IPS-18a (cell line): ENCODE measurements around the gene IPPK.

Experiments used
- H3K27ac ChIP-seq: one replicate; pipeline ENCODE4 v1.5.1; 2013; ENCODE audit warnings: low read length
- H3K27me3 ChIP-seq: one replicate; pipeline ENCODE4 v1.6.1; 2013; ENCODE audit warnings: mild to moderate bottlenecking, low read length; ENCODE audit not compliant: control insufficient read depth, insufficient read depth
- H3K36me3 ChIP-seq: one replicate; pipeline ENCODE4 v1.6.1; 2013; ENCODE audit warnings: low read depth, low read length; ENCODE audit not compliant: control insufficient read depth
- H3K4me1 ChIP-seq: one replicate; pipeline ENCODE4 v1.6.1; 2013; ENCODE audit warnings: low read depth, low read length; ENCODE audit not compliant: control insufficient read depth
- H3K4me3 ChIP-seq: one replicate; pipeline ENCODE4 v1.5.1; 2013; ENCODE audit warnings: low read length
- H3K9ac ChIP-seq: one replicate; pipeline ENCODE4 v1.6.1; 2013; ENCODE audit warnings: mild to moderate bottlenecking, low read length, moderate library complexity
- H3K9me3 ChIP-seq: one replicate; pipeline ENCODE4 v1.6.1; 2013; ENCODE audit warnings: low read depth, low read length; ENCODE audit not compliant: control insufficient read depth

IPPK gene

DNA sequence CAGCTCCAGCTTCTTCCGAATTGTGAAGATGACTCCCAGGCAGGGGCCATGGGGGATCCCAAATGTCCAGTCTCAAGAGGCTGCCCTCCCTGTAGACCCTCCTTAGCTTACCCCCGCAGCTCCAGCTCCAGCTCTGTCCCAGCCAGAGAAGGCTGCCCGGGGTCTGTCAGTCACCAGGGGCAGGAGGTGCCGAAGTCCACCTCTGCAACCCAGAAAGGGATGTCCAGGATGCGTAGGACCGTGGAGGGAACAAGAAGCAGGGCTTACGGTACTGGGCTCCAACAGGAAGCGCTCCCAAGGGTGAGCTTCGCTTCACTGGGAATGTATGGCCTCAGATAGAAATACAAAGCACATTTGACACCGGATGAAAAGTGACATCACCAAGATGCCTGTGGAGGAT, 6.0 kb downstream of the IPPK start:
- Histone ChIP-seq H3K4me1 (peaks cover 18% of the 10 kb centered on the region), H3K9ac (no peak overlapping the region), H3K36me3 (peaks cover 5% of the 10 kb centered on the region), H3K27ac (no peak overlapping the region), H3K27me3 (no peaks in the 10 kb centered on the region), H3K9me3 (no peaks in the 10 kb centered on the region), H3K4me3 (no peak overlapping the region)

DNA sequence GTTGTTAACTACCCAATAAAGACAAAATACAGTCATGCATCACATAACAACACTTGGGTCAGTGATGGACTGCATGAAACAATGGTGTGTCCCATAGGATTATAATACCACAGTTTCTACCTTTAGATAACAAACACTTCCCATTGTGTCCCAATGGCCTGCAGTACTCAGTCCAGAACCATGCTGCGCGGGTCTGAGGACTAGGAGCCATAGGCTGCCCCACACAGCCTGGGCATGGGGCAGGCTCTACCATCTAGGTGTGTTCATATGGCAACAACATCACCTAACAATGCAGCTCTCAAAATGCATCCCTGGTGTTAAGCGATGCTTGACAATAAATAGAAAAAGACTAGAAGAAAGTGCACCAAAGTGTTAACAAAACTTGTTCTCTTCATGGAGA, 6.8 kb downstream of the IPPK start:
- no peak overlapping the region for H3K27ac ChIP-seq
- peaks cover 5% of the 10 kb centered on the region for H3K36me3 ChIP-seq
- no peaks in the 10 kb centered on the region for H3K9me3 ChIP-seq
- H3K4me3 ChIP-seq = no peak overlapping the region
- H3K9ac ChIP-seq = no peak overlapping the region
- peaks cover 12% of the 10 kb centered on the region for H3K4me1 ChIP-seq
- no peaks in the 10 kb centered on the region for H3K27me3 ChIP-seq

DNA sequence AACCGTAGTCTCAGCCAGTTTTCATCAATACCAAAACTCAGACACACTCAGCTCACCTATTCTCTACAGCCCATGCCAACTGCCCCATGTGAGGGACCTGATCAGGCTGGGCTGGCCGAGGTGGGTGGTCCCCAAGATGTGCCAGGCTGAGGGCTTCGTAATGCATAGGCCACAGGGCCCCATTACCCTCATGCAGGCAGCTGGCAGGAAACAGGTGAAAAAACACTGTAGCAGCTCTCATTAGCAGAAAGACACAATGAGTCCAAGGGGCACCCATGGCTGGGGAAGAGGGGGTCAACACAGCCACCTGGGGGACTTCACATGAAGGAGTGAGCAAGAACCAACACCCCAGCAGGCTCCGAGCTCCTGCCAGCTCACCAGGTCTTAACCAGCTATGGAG, 8.2 kb downstream of the IPPK start:
- H3K4me3 ChIP-seq = no peak overlapping the region
- H3K27ac ChIP-seq = no peak overlapping the region
- peaks cover 12% of the 10 kb centered on the region for H3K4me1 ChIP-seq
- no peaks in the 10 kb centered on the region for H3K36me3 ChIP-seq
- H3K9me3 ChIP-seq = no peaks in the 10 kb centered on the region
- no peaks in the 10 kb centered on the region for H3K27me3 ChIP-seq
- no peak overlapping the region for H3K9ac ChIP-seq

DNA sequence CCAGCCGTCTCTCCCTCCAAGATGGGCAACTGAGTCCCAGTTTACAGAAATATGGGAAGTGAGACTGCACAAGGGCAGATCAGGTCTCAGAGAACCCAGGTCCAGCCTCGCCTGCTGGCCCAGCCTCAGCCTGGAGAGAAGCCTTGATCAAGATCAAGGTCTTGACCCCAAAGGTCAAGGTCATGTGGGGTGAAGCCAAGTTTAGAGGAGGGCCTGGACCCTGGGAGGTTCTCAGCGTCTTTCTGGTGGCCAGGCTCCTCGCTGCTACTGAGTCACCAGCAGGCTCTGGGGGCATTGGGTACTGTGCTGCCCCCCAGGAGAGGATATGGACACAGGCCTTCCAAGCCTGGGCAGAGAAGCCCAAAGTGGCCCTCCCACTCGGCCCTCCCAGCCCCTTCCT, 8.8 kb downstream of the IPPK start:
- H3K36me3 ChIP-seq = no peaks in the 10 kb centered on the region
- peaks cover 12% of the 10 kb centered on the region for H3K4me1 ChIP-seq
- no peaks in the 10 kb centered on the region for H3K9me3 ChIP-seq
- H3K9ac ChIP-seq = no peak overlapping the region
- H3K27me3 ChIP-seq = no peaks in the 10 kb centered on the region
- no peak overlapping the region for H3K27ac ChIP-seq
- H3K4me3 ChIP-seq = no peak overlapping the region

DNA sequence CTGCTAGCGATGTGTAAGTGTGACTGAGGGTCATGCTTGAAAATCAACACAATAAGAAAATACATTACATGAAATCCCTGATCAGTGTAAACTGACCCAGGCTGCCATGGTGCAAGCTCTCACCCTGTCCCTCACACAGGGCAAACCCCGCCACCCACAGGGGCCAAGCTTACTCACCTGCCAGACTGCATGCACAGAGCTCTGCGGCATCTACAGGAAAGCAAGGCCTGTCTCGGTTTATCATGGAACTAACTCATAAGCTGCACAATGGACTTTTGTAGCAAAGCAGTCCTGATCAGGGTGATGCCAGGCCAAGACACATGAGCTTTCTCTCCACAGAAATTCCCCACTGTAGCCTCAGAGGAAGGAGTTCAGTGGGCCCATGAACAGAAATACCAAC, 9.7 kb downstream of the IPPK start:
- H3K9ac ChIP-seq = no peak overlapping the region
- peaks cover 3% of the 10 kb centered on the region for H3K36me3 ChIP-seq
- H3K27me3 ChIP-seq = no peaks in the 10 kb centered on the region
- H3K27ac ChIP-seq = no peak overlapping the region
- H3K4me3 ChIP-seq = no peak overlapping the region
- H3K9me3 ChIP-seq = no peaks in the 10 kb centered on the region
- H3K4me1 ChIP-seq = peaks cover 12% of the 10 kb centered on the region

DNA sequence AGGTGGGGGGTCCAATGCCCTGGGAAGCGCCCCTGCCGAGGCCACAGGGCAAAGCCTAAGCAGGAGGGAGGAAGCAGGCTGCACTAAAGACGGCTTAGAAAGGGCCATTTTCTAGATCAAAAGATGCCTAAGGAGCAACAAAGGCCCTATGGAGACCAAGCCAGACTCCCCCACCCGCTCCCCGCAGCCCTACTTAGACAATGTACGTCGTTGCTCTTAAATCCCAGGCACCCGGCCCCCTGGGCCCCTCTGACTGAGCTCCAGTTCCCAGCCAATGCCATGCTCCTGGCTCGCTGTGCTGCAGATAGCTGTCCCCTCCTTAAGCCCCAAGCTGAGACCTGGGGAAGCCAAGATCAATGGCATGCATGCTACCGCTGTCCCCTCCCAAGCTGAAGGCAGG, 10.3 kb downstream of the IPPK start:
- H3K36me3 ChIP-seq = peaks cover 3% of the 10 kb centered on the region
- H3K4me3 ChIP-seq = no peak overlapping the region
- no peak overlapping the region for H3K9ac ChIP-seq
- H3K9me3 ChIP-seq = no peaks in the 10 kb centered on the region
- H3K4me1 ChIP-seq = peaks cover 6% of the 10 kb centered on the region
- H3K27me3 ChIP-seq = no peaks in the 10 kb centered on the region
- no peak overlapping the region for H3K27ac ChIP-seq

DNA sequence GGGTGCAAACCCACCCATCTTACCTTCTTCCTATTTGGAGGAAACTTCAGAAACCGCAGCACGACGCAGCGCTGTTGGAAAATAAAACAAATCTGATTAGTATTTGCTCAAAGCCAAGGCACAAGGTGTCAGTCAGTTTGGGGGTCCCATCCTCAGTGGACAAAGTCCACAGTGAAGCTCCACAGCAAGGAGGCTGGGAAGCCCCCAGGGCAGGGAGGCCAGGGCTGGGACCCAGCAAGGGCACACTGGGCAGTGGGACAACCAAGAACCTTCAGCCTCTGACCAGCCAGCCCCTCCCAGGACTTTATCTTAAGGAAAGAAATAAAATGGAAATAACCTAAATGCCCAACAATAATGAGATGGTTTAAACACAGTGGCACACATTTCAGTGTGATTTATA, 11.3 kb downstream of the IPPK start:
- H3K27ac ChIP-seq = no peak overlapping the region
- no peak overlapping the region for H3K9ac ChIP-seq
- peaks cover 6% of the 10 kb centered on the region for H3K4me1 ChIP-seq
- H3K36me3 ChIP-seq = peaks cover 3% of the 10 kb centered on the region
- no peaks in the 10 kb centered on the region for H3K27me3 ChIP-seq
- no peaks in the 10 kb centered on the region for H3K9me3 ChIP-seq
- H3K4me3 ChIP-seq = no peak overlapping the region

DNA sequence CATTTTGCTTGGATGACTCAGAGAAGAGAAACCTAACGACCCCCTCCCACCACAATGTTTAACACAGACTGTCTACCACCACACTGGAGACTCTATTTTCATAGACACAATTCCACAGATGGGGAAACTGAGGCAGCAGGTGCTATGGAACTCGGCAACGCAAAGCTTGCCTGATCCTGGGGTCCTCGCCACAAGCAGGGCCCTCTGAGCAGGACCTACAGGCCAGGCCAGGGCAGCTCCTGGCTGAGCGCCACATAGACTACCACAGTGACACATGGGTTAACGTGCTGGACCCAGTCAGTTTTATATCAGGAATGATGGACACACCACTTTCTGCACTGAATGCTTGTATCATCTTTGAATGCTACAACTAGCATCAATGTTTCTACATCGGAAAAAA, 11.8 kb downstream of the IPPK start:
- no peaks in the 10 kb centered on the region for H3K9me3 ChIP-seq
- H3K27ac ChIP-seq = no peak overlapping the region
- no peak overlapping the region for H3K9ac ChIP-seq
- H3K27me3 ChIP-seq = no peaks in the 10 kb centered on the region
- peaks cover 3% of the 10 kb centered on the region for H3K36me3 ChIP-seq
- H3K4me1 ChIP-seq = peaks cover 6% of the 10 kb centered on the region
- no peak overlapping the region for H3K4me3 ChIP-seq

DNA sequence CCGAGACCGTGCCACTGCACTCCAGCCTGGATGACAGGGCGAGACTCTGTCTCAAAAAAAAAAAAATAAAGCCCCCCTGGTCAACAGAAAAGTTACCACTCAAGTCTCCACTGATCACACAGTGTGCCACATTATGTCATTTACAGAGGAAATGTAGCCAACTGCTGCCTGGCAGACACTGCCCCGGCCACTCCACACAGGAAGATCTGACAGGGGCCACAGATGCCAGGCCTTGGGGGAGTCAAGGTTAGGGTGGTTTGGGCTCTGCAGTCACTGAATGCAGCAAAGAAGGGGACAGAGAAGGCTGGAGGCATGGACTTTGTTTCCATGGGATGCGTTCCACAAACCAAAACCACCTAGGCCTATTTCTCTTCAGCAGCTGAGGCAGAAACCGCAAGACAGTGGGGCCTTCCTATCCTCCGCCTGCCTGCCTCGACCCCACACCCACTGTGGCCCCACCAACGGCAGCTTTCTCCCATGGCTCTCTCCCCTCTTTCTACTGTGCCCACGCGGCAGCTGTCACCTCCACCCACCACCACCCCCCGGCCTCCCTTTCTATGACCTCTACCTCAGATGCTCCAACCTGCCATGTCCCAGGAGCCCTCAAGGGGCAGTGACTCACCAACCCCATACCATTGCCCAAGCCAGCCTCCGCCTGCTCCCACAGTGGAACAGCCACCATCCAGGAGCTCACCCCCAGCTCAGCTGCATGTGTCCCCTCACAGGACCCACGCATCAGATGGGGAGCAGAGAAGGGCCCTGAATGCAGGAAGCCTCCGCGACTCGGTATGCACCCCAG, 12.4 kb downstream of the IPPK start:
- H3K36me3 ChIP-seq = peaks cover 3% of the 10 kb centered on the region
- no peak overlapping the region for H3K9ac ChIP-seq
- H3K9me3 ChIP-seq = no peaks in the 10 kb centered on the region
- no peak overlapping the region for H3K4me3 ChIP-seq
- no peak overlapping the region for H3K27ac ChIP-seq
- no peaks in the 10 kb centered on the region for H3K27me3 ChIP-seq
- peaks cover 6% of the 10 kb centered on the region for H3K4me1 ChIP-seq

DNA sequence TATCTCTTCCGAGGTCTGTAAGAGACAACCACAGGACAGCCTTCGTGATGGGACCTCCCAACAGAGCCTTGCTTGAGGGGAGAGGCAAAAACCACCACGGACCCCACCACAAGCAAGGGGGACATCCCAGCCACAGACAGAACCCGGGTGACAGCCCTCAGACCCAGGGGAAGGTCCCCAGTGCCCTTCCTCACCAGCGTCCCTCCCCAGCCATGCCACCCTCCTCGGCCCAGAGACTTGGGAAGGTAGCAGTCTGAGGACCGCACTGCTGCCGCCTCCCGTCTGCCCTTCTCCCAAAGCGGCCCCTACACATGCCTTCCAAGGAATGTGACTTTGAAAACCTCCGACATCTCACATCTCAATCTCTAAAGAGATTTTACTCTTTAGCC, 13.4 kb downstream of the IPPK start:
- H3K4me1 ChIP-seq = peaks cover 6% of the 10 kb centered on the region
- H3K36me3 ChIP-seq = peaks cover 3% of the 10 kb centered on the region
- no peak overlapping the region for H3K4me3 ChIP-seq
- H3K27me3 ChIP-seq = no peaks in the 10 kb centered on the region
- H3K27ac ChIP-seq = no peak overlapping the region
- no peak overlapping the region for H3K9ac ChIP-seq
- no peaks in the 10 kb centered on the region for H3K9me3 ChIP-seq

DNA sequence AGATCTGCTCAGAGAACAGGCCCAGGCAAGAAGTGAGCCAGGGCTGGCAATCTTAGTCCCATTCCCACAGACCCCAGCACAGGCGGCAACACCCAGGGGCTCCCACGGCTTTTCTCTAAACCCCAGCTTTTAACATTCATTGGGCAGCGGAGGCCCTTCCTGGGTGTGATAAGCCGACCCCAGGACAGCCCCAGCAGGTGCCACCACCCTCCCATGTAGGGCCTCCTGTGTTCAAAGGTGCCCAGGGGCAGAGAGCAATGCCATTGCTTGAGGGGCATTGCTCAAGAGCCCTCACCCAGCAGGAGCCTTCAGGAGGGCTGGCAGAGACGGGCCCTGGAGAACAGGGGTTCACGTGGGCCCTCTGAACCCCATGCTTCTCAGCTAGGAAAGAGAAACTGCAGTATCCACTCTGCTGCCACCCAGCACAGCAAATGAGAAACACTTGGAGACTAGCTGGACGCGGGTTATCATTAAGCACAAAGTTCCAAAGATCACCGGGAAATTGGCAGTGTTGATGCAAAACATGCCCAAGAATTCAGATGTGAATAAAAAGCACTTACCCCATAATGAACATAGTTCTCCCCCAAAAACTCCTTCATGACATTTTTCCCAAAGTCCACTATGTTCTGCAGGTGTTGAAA, 13.9 kb downstream of the IPPK start:
- Histone ChIP-seq H3K4me3 (no peak overlapping the region), H3K36me3 (peaks cover 7% of the 10 kb centered on the region), H3K9me3 (no peaks in the 10 kb centered on the region), H3K4me1 (peaks cover 6% of the 10 kb centered on the region), H3K27ac (no peak overlapping the region), H3K27me3 (no peaks in the 10 kb centered on the region), H3K9ac (no peak overlapping the region)

DNA sequence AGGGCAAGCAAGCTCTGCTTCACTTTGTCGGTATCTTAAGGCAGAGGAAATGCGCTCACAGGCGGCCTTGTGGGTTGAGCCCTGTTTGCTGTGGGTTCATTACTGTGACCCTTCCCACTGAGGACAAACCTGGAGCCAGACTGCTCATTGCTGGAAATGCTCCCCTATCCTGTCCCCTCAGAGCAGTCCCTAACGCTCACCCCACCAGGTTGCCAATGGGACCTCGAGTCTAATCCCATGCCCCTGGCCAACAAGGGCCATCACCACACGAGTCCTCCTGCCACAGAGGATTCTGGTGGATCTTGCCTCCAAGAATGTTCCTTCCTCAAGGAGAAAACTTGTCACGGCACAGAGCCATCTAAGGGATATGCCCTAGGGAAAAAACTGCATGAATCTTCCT, 14.6 kb downstream of the IPPK start:
- no peaks in the 10 kb centered on the region for H3K9me3 ChIP-seq
- H3K4me3 ChIP-seq = no peak overlapping the region
- no peak overlapping the region for H3K27ac ChIP-seq
- no peak overlapping the region for H3K9ac ChIP-seq
- H3K4me1 ChIP-seq = peaks cover 6% of the 10 kb centered on the region
- no peaks in the 10 kb centered on the region for H3K27me3 ChIP-seq
- H3K36me3 ChIP-seq = peaks cover 7% of the 10 kb centered on the region
